RWPE2 (cell line): ENCODE results near the gene WDR5.
A peak's percentile ranks its signal among the peaks of the same experiment; 100 is the strongest.

Experiments used
- ATAC-seq: fragments of 200-7000 bp; cut with Tn5 transposase; 3 replicates; pipeline ENCODE4 v1.9.1; 2021; ENCODE audit warnings: low read depth
- DNase-seq: peaks from one replicate; pipeline ENCODE4 v3.0.0-alpha.2; 2020; ENCODE audit warnings: low spot score
- H3K27ac ChIP-seq: fragments of 450-650 bp; 2 replicates; pipeline ENCODE4 v1.5.1; 2017; ENCODE audit warnings: mild to moderate bottlenecking; ENCODE audit not compliant: poor library complexity, severe bottlenecking
- H3K27me3 ChIP-seq: fragments of 250-450 bp; sonication (Bioruptor Pico); 2 replicates; pipeline ENCODE4 v1.5.1; 2021; ENCODE audit warnings: mild to moderate bottlenecking, moderate library complexity; ENCODE audit not compliant: insufficient read depth, poor library complexity, severe bottlenecking
- H3K36me3 ChIP-seq: fragments of 250-450 bp; sonication (Bioruptor Pico); 2 replicates; pipeline ENCODE4 v1.5.1; 2020; ENCODE audit warnings: low read depth, mild to moderate bottlenecking, moderate library complexity
- H3K4me1 ChIP-seq: fragments of 250-450 bp; sonication (Bioruptor Pico); 2 replicates; pipeline ENCODE4 v1.5.1; 2021; ENCODE audit warnings: mild to moderate bottlenecking, moderate library complexity; ENCODE audit not compliant: insufficient read depth, poor library complexity, severe bottlenecking
- H3K4me3 ChIP-seq: fragments of 250-450 bp; sonication (Bioruptor Pico); 2 replicates; pipeline ENCODE4 v1.5.1; 2021; ENCODE audit warnings: mild to moderate bottlenecking, moderate library complexity; ENCODE audit not compliant: severe bottlenecking
- H3K9me3 ChIP-seq: fragments of 250-450 bp; sonication (Bioruptor Pico); 2 replicates; pipeline ENCODE4 v1.5.1; 2021; ENCODE audit warnings: mild to moderate bottlenecking, moderate library complexity; ENCODE audit not compliant: severe bottlenecking
- CTCF ChIP-seq: fragments of 450-650 bp; IDR thresholded peaks from one replicate; pipeline ENCODE4 v1.5.1; 2017; ENCODE audit warnings: mild to moderate bottlenecking, moderate library complexity; ENCODE audit not compliant: poor library complexity, severe bottlenecking

Gene WDR5

GRCh38 chr9:134131471-134132207, 4.2 kb upstream of the WDR5 start:
- ATAC-seq, result no peak
- H3K9me3 ChIP-seq, result no peaks in the 10 kb centered on the region
- H3K27me3 ChIP-seq, result no peaks in the 10 kb centered on the region
- peaks cover 8% of the 10 kb centered on the region for H3K4me1 ChIP-seq
- DNase-seq, result no peak
- no peak for TF ChIP-seq CTCF
- H3K36me3 ChIP-seq, result no peaks in the 10 kb centered on the region
- no peak overlapping the region for H3K27ac ChIP-seq
- no peak overlapping the region for H3K4me3 ChIP-seq

- TF ChIP-seq CTCF, result no peak
- Histone ChIP-seq H3K36me3 (no peaks in the 10 kb centered on the region), H3K4me1 (peaks cover 11% of the 10 kb centered on the region), H3K9me3 (no peaks in the 10 kb centered on the region), H3K27me3 (no peaks in the 10 kb centered on the region), H3K27ac (no peak overlapping the region), H3K4me3 (no peak overlapping the region)
- no peak for ATAC-seq
- DNase-seq, result no peak
These were observed 3.5 kb upstream of the WDR5 start for GRCh38 chr9:134132208-134132870.

GRCh38 chr9:134134949-134135342, 936 bp upstream of the WDR5 start:
- Histone ChIP-seq H3K9me3 (no peaks in the 10 kb centered on the region), H3K27ac (peak overlapping the region; percentile 77), H3K4me3 (peak overlapping the region; percentile 66), H3K4me1 (peaks cover 15% of the 10 kb centered on the region), H3K36me3 (peaks cover 23% of the 10 kb centered on the region), H3K27me3 (no peaks in the 10 kb centered on the region)
- TF ChIP-seq CTCF, result no peak
- DNase-seq (no peak), ATAC-seq (peak; percentile 3; the same call in 2 of the 3 replicates)

GRCh38 chr9:134136118-134136995, 475 bp downstream of the WDR5 start:
- H3K4me3 ChIP-seq, result peak overlapping the region; percentile 66
- peak; percentile 28; the same call in 2 of the 3 replicates for ATAC-seq
- H3K36me3 ChIP-seq, result peaks cover 37% of the 10 kb centered on the region
- H3K9me3 ChIP-seq, result no peaks in the 10 kb centered on the region
- H3K27ac ChIP-seq, result peak overlapping the region; percentile 77
- TF ChIP-seq CTCF, result no peak
- no peak for DNase-seq
- H3K4me1 ChIP-seq, result peaks cover 8% of the 10 kb centered on the region
- H3K27me3 ChIP-seq, result no peaks in the 10 kb centered on the region
